ENCODE results near the gene SLCO4A1.
A peak's percentile ranks its signal among the peaks of the same experiment; 100 is the strongest.

Gene SLCO4A1

GRCh38 chr20:62602550-62602949 is 39.8 kb upstream of the SLCO4A1 start:
- no peak for DNase-seq (ENCODE audit: low read depth in 2 of 2)
- TF ChIP-seq, protein P1, sequence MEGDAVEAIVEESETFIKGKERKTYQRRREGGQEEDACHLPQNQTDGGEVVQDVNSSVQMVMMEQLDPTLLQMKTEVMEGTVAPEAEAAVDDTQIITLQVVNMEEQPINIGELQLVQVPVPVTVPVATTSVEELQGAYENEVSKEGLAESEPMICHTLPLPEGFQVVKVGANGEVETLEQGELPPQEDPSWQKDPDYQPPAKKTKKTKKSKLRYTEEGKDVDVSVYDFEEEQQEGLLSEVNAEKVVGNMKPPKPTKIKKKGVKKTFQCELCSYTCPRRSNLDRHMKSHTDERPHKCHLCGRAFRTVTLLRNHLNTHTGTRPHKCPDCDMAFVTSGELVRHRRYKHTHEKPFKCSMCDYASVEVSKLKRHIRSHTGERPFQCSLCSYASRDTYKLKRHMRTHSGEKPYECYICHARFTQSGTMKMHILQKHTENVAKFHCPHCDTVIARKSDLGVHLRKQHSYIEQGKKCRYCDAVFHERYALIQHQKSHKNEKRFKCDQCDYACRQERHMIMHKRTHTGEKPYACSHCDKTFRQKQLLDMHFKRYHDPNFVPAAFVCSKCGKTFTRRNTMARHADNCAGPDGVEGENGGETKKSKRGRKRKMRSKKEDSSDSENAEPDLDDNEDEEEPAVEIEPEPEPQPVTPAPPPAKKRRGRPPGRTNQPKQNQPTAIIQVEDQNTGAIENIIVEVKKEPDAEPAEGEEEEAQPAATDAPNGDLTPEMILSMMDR (IDR thresholded peaks at IDR 0.05; ENCODE audit: low read depth, low read length), result no peak
- no peak overlapping the region for H3K4me3 ChIP-seq (replicated peaks in 1 of 2; ENCODE audit: low read depth in 2 of 2, low read length in 2 of 2)

- TF ChIP-seq, protein P1 (IDR thresholded peaks at IDR 0.05; ENCODE audit: low read depth, low read length), result no peak
- peak in 1 of 2 donors; percentile 15 for DNase-seq (ENCODE audit: low read depth in 2 of 2)
- no peak overlapping the region for H3K4me3 ChIP-seq (replicated peaks in 1 of 2; ENCODE audit: low read depth in 2 of 2, low read length in 2 of 2)
These were observed 39.0 kb upstream of the SLCO4A1 start for GRCh38 chr20:62603021-62603906.

DNA sequence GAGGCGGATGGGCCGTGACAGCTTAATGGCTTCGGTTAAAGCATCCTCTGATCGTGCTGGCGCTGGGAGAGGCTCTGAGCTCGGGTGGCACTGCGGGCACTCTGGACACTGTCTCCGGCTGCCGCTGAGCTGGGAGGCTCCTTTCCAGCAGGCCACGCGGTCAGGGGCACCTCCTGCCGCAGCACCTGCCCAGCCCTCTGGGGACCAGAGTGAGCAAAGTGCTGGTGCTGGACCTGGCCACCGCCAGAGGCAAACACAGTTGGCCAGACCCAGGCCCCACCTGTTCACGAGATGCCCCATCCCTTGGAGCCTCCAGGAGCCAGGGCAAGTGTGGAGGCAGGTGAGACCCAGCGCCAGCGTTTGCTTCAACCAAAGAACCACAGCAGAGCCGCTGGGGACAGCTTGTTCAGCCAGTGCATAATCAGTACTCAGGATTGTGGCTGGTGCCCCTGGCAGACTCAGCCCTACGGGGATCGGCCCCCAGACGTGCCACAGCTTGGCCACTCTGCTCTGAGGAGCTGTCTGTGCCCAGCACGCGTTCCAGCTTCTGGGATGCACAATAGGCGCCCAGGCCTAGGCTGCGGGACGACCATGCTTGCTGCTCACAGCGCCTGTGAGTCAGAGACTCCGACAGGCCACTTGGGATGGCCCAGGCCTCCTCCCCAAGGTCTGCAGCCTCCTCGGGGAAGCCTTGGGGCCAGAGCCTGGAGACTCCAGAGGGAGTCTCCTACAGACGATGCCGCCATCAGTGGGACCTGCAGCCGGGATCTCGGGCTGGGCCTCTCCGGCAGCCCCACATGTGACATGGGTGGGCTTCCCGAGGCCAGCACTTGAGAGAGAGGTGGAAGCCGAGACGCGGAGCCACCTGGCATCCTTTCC is 38.2 kb upstream of the SLCO4A1 start:
- TF ChIP-seq, protein P1 (IDR thresholded peaks at IDR 0.05; ENCODE audit: low read depth, low read length), result no peak
- DNase-seq (ENCODE audit: low read depth in 2 of 2), result no peak
- H3K4me3 ChIP-seq (replicated peaks in 1 of 2; ENCODE audit: low read depth in 2 of 2, low read length in 2 of 2), result no peak overlapping the region

DNA sequence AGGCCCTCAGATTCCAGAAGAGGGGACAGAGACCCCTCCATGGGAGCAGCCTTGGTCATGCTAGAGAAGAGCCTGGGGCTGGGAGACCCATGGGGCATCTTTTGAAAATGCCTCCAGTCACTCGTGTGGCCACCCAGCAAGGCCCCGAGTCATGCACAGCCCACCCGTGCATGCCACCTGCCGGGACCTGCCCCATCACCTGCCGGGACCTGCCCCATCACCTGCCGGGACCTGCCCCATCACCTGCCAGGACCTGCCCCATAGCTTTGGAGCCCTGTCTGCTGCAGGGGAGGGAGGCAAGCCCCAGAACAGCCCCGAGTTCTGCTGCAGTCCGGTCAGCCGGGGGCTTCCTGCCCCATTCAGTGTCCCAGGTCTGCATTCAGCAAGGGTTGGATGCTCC is 37.5 kb upstream of the SLCO4A1 start:
- no peak for DNase-seq (ENCODE audit: low read depth in 2 of 2)
- TF ChIP-seq, protein P1 (IDR thresholded peaks at IDR 0.05; ENCODE audit: low read depth, low read length), result no peak
- no peak overlapping the region for H3K4me3 ChIP-seq (replicated peaks in 1 of 2; ENCODE audit: low read depth in 2 of 2, low read length in 2 of 2)

DNA sequence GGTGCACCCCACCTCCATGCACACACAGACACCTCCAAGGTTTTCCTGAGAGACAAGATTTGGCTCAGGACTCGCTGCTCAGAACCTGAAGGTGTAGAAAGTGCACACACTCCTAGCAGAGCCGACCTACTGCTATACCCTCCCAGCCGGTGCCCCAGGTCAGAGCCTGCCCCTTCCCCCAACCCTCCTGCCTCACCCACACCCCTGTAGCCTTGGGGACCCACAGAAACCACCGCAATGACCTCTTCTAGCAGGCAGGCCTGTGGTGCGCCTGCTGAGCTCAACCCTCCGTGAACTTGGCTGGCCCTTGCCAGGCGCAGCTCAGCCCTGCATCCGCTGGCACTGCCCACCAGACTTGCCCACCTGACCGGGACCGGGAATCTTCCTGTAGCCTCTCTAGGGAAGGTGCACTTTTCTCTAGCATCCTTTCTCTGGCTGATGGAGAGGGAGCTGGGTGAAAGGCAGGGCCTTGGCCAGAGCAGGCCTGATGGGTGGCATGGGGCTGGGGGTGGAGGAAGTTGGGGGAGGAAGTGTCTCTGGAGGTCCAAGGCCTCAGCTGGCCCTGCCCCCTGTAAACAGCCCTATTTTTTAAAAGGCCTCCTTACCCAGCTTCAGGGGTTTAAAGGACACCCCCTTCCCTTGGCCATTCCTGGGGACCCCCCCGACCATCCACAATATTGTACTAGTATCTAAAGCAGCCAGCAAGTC is 36.9 kb upstream of the SLCO4A1 start:
- TF ChIP-seq, protein P1 (IDR thresholded peaks at IDR 0.05; ENCODE audit: low read depth, low read length), result no peak
- no peak overlapping the region for H3K4me3 ChIP-seq (replicated peaks in 1 of 2; ENCODE audit: low read depth in 2 of 2, low read length in 2 of 2)
- no peak for DNase-seq (ENCODE audit: low read depth in 2 of 2)

DNA sequence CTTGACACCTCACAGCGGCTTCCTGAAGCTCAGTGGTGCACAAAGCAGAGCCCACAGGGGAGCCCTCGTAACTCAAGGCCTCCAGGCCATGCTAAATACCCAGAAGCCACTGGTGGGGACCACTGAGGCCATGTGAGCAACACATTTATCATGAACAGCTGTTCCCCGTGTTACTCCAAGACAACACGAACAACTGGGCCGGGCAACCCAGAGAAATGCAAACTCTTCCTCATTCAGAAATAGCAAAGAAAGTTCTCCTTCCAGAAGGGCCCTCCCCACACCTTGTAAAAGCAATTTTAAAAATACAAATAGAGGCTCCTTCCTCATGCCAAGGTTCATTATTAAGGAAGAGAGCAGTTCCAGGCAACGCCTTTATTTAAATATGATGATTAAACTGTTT is 36.3 kb upstream of the SLCO4A1 start:
- DNase-seq (ENCODE audit: low read depth in 2 of 2), result no peak
- TF ChIP-seq, protein P1 (IDR thresholded peaks at IDR 0.05; ENCODE audit: low read depth, low read length), result no peak
- no peak overlapping the region for H3K4me3 ChIP-seq (replicated peaks in 1 of 2; ENCODE audit: low read depth in 2 of 2, low read length in 2 of 2)

Data from cardiac fibroblast (primary cell).